Mesenteric fat pad (tissue), 1 donor: ENCODE measurements around the gene SLC25A45. TPM values are rescaled to one million over a fixed set of nuclear protein-coding genes. Genes with fewer than 3 reads are reported as not detected.

ENCODE experiments used
- DNase-seq: peaks from one replicate; pipeline ENCODE4 v3.0.0-alpha.2; 2020; ENCODE audit warnings: low spot score
- long read RNA-seq: library from polyadenylated mRNA; unstranded; transcript quantifications from one replicate; pipeline ENCODE4 v2.0.0, GENCODE V29; 2020
- total RNA-seq: library from RNA; stranded (reverse); fragmentation: NEBNext Ultra II Directional; extraction: Animal tissue kit (Norgen Biotek cat#: 25700); gene quantifications from one replicate; pipeline ENCODE4 v1.2.1, GENCODE V29; 2021
- donor health status: DM: yes; HTN: yes; CAD: no.

SLC25A45 gene, protein sequence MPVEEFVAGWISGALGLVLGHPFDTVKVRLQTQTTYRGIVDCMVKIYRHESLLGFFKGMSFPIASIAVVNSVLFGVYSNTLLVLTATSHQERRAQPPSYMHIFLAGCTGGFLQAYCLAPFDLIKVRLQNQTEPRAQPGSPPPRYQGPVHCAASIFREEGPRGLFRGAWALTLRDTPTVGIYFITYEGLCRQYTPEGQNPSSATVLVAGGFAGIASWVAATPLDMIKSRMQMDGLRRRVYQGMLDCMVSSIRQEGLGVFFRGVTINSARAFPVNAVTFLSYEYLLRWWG
- 8.7 TPM for total RNA-seq
- long read RNA-seq, partial matches to known transcripts, result 0 of 6 reads
- long read RNA-seq, other reads (novel, unspliced or antisense), result 6 of 6 reads

DNA sequence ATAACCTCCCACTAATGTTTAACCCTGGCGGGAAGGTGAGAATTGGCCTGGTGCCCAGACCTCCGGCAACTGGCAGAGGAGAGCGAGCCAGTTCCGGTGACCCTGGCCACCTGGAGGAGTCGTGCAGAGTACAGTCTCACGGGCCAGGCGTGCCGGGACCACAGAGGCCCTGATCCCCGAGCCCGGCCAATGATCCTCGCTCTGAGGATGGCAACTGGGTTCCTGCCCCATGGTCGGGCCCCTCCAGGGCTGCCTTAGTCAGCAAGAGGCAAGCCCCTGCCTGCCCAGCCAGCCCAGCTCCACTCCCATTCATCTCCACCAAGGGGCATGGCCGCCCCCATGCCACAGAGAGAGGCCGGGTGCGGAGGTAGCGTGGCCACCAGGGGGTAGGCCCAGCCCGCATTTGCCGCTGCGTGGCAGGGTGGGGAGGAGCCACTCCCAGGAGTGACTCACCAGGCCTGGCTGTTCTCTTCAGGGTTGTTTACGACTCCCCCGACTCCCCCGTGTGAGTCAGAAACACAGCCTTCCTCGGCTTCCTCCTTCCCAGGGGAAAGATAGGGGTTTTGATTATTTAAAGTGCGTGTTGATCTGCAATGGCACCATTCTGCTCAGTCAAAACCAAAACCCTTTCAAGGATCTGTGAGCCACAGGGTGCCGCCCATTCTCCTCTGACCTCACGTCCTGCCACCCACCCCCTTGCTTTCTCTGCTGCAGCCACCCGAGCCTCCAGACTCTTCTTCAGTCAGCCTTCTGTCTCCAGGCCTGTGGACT is at the start of gene SLC25A45:
TSS of gene SLC25A45 (minus strand) at position 614 of the 771 bp plus-strand sequence. CDS start 695 bp downstream, outside the sequence.
- peak; percentile 98 for DNase-seq

DNA sequence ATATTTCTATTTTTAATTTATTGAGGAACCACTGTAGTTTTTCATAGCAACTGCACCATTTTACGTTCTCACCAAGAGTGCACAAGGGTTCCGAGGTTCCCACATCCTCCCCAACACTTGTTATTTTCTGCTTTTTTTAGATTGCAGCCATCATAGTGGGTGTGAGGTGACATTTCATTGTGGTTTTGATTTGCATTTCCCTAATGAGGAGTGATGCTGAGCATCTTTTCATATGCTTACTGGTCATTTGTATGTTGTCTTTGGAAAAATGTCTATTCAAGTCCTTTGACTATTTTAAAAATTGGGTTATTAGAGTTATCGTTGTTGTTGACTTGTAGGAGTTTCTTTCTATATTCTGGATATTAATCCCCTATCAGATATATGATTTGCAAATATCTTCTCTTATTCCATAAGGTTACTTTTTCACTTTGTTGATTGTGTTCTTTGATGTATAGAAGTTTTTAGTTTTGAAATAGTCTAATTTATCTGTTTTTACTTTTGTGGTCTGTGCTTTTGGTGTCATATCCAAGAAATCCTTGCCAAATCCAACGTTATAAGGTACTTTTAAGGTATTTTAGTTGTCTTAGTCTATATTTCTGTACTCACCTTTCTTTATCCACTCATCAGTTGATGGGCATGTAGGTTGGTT is 49.1 kb upstream of the SLC25A45 start:
- no peak for DNase-seq

DNA sequence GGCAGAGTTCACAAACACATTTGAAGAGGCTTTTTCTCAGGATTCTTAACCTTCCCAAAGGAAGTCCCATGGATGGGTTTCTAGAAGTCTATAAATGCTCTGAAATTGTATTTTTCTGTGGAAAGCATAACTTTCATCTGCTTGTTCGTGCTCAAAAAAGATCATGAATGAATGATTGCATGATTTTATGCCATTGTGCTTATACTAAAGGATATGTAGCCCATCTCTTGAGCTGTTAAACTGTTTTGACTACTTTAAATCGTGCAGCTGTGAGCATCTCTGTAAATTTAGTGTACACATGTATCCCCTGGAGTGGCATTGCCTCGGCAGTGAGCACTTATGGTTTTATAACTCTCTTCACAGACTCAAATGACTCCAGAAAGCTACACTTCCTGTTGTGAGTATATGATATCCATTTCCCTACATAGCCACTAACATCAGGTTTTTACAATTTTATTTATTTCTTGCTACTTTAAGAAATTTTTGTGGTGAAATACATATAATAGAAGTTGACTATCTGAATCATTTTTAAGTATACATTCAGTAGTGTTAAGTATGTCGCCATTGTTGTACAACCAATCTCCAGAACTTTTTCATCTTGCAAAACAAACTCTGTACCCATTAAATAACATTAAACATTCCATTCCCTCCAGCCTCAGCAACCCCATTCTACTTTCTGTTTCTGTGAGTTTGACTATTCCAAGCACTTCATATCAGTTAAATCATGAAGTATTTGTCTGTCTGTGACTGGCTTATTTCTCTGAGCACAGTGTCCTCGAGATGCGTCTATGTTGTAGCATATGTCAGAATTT is 48.2 kb upstream of the SLC25A45 start:
- no peak for DNase-seq

DNA sequence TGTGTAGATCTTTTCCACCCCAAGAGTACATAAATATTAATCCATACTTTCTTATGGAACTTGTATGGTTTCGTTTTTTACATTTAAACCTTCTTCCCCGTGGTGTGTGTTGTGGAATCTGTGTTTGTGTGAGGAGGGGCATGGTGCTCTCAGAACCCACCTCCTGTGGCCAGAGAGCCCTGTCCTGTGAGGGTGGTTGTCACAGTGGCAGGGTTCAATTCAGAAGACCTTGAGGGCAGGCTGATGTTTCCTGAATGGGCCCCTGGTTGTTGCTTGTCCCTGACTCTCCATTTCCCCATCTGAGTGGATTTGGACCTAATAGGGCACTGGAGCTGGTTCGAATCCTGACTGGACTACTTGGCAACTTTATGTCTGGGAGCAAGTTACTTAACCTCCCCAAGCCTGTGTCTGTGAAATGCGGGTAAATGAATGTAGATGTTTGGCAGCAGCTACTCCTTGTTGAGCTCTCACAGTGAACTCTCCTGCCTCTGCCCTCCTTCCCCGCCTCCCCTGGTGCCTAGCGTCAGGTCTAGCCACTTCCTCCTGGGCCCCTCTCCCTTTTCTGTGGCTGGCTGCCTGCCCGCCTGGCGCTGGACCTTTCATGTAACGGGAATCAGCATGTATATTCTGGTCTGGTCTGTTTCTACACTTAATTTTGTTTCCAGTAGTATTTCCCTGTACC is 47.4 kb upstream of the SLC25A45 start:
- peak; percentile 91 for DNase-seq

DNA sequence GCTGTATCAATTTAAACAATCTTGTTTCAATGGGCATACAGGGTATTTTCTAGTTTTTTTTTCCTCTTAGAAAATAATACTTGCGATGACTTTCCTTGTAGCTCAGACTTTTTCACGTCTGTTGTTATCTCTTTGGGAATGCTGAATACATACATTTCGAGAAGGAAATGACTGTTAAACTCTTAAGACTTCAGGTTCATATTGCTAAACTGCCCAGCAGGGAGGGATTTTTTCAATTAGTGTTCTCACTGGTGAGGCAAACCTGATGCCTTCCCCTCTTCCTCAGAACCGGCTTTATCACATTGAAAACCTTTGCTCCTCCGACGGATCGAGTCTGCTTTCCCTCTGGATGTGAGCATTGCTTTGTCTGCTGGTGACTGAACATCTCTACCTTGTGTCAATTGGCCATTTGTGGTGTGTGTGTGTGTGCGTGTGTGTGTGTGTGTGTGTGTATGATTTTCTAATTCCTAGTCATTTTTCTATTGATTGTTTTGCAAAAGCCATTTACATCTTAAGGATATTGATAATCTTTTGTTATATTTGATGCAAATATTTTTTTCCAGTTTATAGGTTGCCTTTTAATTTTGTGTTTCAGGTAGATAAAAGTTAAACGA is 46.7 kb upstream of the SLC25A45 start:
- peak; percentile 51 for DNase-seq

DNA sequence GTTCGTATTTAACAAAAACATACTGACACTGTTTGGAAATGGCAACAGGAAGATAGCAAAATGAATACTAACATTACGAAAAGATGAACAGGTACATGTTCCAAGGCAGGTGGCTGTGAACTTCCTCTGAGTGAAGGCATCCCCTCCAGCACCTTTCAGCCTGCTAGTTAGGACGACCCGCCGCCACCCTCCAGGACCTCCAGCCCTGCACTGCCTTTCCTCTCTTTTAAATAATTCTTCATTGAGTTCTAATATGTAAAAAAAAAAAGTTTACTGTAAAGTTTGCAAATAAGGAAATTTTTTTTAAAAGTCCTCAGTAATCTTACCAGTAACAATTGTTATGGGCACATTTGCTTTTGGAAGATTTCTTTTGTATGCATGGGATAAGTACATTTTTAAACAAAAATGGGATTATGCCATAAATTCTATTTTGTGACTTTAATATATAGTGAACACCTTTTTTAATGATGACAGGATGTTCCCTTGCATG is 46.2 kb upstream of the SLC25A45 start:
- peak; percentile 90 for DNase-seq

DNA sequence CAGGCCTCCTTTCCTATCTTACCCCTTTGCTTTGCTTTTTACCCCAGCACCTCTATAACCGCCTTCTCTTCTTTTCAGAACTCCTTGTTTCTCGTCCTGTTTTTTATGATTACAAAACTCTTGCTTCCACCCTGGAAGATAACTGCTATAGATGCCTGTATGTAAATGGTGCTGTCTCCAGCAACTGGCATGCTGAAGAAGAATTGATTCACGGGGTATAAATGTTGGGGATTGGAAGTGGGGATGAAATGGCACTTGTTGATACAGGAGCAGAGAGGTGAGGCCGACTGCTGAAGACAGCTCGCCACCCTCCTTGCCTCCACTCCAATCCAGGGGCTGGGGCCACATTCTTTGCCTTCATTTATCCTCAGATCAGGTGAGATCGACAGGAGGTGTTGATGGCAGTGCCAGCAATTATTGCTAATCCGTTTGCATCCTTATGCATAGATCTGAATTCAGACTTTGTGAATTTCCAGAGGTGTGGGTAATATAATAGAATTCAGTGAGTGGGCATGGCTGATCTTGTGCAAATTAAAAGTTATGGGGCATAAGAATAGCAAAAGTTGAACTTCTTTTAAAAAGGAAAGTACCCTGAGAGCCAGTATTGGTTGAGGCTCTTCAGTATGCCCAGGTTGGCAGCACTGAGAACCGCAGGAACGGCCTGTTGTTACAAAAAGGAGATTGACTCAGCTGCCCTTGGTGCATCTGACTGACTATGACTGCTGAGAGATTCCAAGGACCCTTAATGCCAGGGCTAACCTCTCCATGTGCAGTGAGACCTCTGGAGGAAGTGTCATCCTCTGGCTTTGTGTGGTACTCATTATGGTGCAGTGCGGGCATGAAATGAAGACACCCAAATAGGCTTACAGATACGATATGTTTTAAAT is 45.5 kb upstream of the SLC25A45 start:
- DNase-seq, result peak; percentile 89

DNA sequence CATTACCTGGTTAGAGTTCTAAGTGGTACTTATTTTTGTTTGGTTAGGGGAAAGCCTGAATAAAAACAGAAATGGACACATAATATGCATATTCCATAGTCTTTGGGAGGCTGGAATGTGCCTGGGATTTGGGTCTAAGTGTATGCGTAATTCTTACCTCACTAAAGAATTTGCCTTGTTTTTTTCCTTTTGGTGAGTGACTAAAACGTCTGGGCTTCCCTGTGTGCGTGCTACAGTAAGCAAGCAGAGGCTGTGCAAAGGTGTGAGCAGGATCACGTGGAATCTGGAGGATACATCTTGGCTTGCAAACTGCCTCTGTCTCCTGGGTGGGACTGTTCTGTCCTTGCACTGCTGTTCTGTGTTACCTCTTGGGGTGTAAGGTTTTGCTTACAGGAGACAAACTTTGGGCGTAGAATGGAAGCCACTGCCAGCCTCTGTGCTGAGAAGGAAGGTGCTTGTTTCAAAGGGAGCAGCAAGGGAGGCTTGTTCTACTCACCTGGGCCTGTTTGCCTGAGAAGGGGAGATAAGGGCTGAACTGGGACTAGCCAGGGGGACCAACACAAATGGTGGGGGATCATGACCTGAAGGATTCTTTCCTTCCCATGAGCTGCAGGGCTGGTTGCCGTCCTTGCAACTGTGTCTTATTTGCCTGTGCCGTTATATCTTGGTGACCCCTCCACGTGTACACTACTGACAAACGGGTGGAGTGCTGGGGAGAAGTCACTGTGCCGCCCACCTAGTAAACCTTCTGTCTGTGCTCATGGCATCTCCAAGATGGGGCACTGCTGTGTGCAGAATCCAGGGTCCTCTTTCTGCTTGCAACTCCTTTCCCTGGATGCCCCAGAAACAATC is 44.6 kb upstream of the SLC25A45 start:
- DNase-seq, result peak; percentile 91

DNA sequence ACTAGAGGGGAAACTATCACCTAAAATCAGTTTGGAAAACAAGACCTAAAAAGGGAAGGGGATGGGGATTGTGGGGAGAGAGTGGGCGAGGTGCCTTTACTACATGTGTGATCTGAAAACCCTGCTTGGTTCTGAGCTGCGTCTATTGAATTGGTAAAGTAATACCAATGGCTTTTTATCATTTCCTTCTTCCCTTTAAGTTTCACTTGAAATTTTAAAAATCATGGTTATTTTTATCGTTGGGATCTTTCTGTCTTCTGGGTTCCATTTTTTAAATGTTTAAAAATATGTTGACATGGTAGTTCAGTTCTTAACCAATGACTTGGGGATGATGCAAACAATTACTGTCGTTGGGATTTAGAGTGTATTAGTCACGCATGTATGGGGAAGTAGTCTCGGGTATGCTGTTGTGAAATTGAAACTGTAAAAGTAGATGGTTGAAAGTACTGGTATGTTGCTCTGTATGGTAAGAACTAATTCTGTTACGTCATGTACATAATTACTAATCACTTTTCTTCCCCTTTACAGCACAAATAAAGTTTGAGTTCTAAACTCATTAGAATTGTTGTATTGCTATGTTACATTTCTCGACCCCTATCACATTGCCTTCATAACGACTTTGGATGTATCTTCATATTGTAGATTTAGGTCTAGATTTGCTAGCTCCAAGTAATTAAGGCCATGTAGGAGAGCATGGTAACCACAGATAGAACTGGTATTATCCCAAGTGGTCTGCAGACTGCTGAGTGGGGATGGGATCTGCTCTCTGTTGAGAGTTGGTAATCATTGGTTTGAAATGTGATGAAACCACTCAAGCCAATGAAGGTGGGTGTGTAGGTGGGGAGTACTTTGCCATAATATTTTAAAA is 43.8 kb upstream of the SLC25A45 start:
- DNase-seq, result peak; percentile 47

DNA sequence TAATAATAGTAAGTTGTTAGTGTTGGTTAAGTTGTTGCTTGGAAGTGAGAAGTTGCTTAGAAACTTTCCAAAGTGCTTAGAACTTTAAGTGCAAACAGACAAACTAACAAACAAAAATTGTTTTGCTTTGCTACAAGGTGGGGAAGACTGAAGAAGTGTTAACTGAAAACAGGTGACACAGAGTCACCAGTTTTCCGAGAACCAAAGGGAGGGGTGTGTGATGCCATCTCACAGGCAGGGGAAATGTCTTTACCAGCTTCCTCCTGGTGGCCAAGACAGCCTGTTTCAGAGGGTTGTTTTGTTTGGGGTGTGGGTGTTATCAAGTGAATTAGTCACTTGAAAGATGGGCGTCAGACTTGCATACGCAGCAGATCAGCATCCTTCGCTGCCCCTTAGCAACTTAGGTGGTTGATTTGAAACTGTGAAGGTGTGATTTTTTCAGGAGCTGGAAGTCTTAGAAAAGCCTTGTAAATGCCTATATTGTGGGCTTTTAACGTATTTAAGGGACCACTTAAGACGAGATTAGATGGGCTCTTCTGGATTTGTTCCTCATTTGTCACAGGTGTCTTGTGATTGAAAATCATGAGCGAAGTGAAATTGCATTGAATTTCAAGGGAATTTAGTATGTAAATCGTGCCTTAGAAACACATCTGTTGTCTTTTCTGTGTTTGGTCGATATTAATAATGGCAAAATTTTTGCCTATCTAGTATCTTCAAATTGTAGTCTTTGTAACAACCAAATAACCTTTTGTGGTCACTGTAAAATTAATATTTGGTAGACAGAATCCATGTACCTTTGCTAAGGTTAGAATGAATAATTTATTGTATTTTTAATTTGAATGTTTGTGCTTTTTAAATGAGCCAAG is 42.9 kb upstream of the SLC25A45 start:
- DNase-seq, result peak; percentile 75

DNA sequence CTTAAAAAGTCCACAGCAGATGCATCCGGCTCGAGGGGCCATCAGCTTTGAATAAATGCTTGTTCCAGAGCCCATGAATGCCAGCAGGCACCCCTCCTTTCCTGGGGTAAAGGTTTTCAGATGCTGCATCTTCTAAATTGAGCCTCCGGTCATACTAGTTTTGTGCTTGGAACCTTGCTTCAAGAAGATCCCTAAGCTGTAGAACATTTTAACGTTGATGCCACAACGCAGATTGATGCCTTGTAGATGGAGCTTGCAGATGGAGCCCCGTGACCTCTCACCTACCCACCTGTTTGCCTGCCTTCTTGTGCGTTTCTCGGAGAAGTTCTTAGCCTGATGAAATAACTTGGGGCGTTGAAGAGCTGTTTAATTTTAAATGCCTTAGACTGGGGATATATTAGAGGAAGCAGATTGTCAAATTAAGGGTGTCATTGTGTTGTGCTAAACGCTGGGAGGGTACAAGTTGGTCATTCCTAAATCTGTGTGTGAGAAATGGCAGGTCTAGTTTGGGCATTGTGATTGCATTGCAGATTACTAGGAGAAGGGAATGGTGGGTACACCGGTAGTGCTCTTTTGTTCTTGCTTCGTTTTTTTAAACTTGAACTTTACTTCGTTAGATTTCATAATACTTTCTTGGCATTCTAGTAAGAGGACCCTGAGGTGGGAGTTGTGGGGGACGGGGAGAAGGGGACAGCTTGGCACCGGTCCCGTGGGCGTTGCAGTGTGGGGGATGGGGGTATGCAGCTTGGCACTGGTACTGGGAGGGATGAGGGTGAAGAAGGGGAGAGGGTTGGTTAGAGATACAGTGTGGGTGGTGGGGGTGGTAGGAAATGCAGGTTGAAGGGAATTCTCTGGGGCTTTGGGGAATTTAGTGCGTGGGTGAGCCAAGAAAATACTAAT is 42.0 kb upstream of the SLC25A45 start:
- DNase-seq, result peak; percentile 91

DNA sequence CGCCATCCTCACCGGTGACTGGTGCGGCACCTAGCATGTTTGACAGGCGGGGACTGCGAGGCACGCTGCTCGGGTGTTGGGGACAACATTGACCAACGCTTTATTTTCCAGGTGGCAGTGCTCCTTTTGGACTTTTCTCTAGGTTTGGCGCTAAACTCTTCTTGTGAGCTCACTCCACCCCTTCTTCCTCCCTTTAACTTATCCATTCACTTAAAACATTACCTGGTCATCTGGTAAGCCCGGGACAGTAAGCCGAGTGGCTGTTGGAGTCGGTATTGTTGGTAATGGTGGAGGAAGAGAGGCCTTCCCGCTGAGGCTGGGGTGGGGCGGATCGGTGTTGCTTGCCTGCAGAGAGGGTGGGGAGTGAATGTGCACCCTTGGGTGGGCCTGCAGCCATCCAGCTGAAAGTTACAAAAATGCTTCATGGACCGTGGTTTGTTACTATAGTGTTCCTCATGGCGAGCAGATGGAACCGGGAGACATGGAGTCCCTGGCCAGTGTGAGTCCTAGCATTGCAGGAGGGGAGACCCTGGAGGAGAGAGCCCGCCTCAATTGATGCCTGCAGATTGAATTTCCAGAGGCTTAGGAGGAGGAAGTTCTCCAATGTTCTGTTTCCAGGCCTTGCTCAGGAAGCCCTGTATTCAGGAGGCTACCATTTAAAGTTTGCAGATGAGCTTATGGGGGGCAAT is 41.2 kb upstream of the SLC25A45 start:
- DNase-seq, result peak; percentile 87

DNA sequence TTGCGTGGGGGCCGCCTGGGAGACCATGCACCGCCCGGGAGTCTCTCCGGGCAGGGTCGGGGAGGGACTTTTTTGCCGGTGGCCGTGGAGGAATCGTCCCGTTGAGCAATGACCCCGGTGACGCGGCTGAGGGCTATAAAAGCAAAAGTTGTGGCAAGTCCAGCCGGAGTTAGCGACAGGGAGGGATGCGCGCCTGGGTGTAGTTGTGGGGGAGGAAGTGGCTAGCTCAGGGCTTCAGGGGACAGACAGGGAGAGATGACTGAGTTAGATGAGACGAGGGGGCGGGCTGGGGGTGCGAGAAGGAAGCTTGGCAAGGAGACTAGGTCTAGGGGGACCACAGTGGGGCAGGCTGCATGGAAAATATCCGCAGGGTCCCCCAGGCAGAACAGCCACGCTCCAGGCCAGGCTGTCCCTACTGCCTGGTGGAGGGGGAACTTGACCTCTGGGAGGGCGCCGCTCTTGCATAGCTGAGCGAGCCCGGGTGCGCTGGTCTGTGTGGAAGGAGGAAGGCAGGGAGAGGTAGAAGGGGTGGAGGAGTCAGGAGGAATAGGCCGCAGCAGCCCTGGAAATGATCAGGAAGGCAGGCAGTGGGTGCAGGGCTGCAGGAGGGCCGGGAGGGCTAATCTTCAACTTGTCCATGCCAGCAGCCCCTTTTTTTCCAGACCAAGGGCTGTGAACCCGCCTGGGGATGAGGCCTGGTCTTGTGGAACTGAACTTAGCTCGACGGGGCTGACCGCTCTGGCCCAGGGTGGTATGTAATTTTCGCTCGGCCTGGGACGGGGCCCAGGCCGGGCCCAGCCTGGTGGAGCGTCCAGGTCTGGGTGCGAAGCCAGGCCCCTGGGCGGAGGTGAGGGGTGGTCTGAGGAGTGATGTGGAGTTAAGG is 40.4 kb upstream of the SLC25A45 start, which contains the start of gene NEAT1:
TSS of gene NEAT1 (plus strand) at position 166 of the 883 bp plus-strand sequence.
- peak; percentile 100 for DNase-seq
